Measurements from ENCODE around the gene SF3B3.

The SF3B3 gene

GRCh38 chr16:70594569-70594968 is 71.0 kb downstream of the SF3B3 start:
- no peak overlapping the region for H3K4me3 ChIP-seq (ENCODE audit: low read depth, low read length)
- DNase-seq (ENCODE audit: low read depth): peak; percentile 87
- TF ChIP-seq CTCF (IDR thresholded peaks at IDR 0.05; ENCODE audit: control insufficient read depth, extremely low read depth, insufficient read depth): no peak

GRCh38 chr16:70597135-70597835 is 73.7 kb downstream of the SF3B3 start:
- TF ChIP-seq CTCF (IDR thresholded peaks at IDR 0.05; ENCODE audit: control insufficient read depth, extremely low read depth, insufficient read depth): no peak
- DNase-seq (ENCODE audit: low read depth): no peak
- H3K4me3 ChIP-seq (ENCODE audit: low read depth, low read length): no peak overlapping the region

GRCh38 chr16:70598937-70599503 is 75.4 kb downstream of the SF3B3 start:
- no peak for DNase-seq (ENCODE audit: low read depth)
- H3K4me3 ChIP-seq (ENCODE audit: low read depth, low read length): no peak overlapping the region
- no peak for TF ChIP-seq CTCF (IDR thresholded peaks at IDR 0.05; ENCODE audit: control insufficient read depth, extremely low read depth, insufficient read depth)

- TF ChIP-seq CTCF (IDR thresholded peaks at IDR 0.05; ENCODE audit: control insufficient read depth, extremely low read depth, insufficient read depth): no peak
- H3K4me3 ChIP-seq (ENCODE audit: low read depth, low read length): no peak overlapping the region
- no peak for DNase-seq (ENCODE audit: low read depth)
Observed at GRCh38 chr16:70600730-70601129, 77.1 kb downstream of the SF3B3 start.

GRCh38 chr16:70601576-70602575 is 78.3 kb downstream of the SF3B3 start:
- H3K4me3 ChIP-seq (ENCODE audit: low read depth, low read length): no peak overlapping the region
- no peak for TF ChIP-seq CTCF (IDR thresholded peaks at IDR 0.05; ENCODE audit: control insufficient read depth, extremely low read depth, insufficient read depth)
- no peak for DNase-seq (ENCODE audit: low read depth)

GRCh38 chr16:70602831-70603230 is 79.2 kb downstream of the SF3B3 start:
- no peak for DNase-seq (ENCODE audit: low read depth)
- no peak for TF ChIP-seq CTCF (IDR thresholded peaks at IDR 0.05; ENCODE audit: control insufficient read depth, extremely low read depth, insufficient read depth)
- no peak overlapping the region for H3K4me3 ChIP-seq (ENCODE audit: low read depth, low read length)

Data from LNCaP clone FGC (cell line).